ENCODE data around the gene PWWP3B. TPM values are rescaled to one million over a fixed set of nuclear protein-coding genes. Genes with fewer than 3 reads are reported as not detected.

The PWWP3B gene
- total and polyA plus RNA-seq, 10 of the 15 experiments (the other 5 are each of a cell fraction or from before 2014, with no cell fraction given), result 0.03 TPM; not detected in 9

DNA sequence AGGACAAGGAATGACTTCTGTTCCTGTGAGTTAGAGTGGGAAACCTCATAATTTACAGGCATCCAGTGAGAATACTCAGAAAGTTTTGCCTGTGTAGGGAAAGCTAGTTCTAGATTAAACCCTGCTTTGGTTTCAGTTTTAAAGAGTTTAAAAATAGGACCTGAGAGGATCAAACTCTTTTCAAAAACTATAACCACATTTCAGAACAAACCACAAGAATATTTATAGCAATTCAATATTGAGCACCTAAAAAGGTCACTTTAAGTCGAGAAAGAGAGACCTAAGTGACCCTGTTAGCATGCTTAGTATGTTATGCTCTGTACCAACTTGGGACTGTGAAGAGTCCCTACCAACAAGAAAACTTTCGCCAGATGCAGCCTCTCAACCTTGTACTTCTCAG, 17.4 kb upstream of the PWWP3B start:
- SMC1A ChIA-PET (ENCODE audit: uncharacterized antibody, unreplicated experiment), result no interaction called here
- POLR2A ChIA-PET, result no interaction called here
- Histone ChIP-seq H3K27me3 (replicated peaks in 1 of 2; ENCODE audit: control insufficient read depth in 2 of 2, insufficient read depth in 2 of 2, low read length in 1 of 2) (no peaks in the 10 kb centered on the region), H3K79me2 (ENCODE audit: control insufficient read depth, insufficient read depth, low read length) (no peaks in the 10 kb centered on the region), H3K4me2 (ENCODE audit: control insufficient read depth, insufficient read depth) (0 out of 2 replicates have a peak overlapping the region, but pooled peaks have one; percentile 25), H3K4me3 (no peak overlapping the region), H3K9ac (ENCODE audit: control insufficient read depth, insufficient read depth, low read length) (no peak overlapping the region), H3K9me3 (replicated peaks; ENCODE audit: control insufficient read depth, insufficient read depth, low read length) (no peaks in the 10 kb centered on the region), H2AFZ (ENCODE audit: control insufficient read depth, low read depth, low read length) (no peak overlapping the region), H4K20me1 (ENCODE audit: control insufficient read depth, insufficient read depth) (no peaks in the 10 kb centered on the region), H3K27ac (ENCODE audit: control insufficient read depth, insufficient read depth) (no peak overlapping the region), H3K4me1 (ENCODE audit: control insufficient read depth, insufficient read depth, low read length) (no peaks in the 10 kb centered on the region), H3K36me3 (ENCODE audit: control insufficient read depth in 2 of 2, insufficient read depth in 2 of 2, low read length in 1 of 2) (no peaks in the 10 kb centered on the region)
- WGBS (ENCODE audit: insufficient coverage, insufficient replicate concordance, low lambda C conversion rate, missing lambda C conversion rate), result 31% methylated on average over 2 of the region's 2 CpGs
- RAD21 ChIA-PET (ENCODE audit: unreplicated experiment), result no interaction called here
- intact Hi-C loops (cut with micrococcal nuclease; ENCODE audit: unreplicated experiment), result no loop called here
- CTCF ChIA-PET, result no interaction called here
- TF ChIP-seq, protein P1, sequence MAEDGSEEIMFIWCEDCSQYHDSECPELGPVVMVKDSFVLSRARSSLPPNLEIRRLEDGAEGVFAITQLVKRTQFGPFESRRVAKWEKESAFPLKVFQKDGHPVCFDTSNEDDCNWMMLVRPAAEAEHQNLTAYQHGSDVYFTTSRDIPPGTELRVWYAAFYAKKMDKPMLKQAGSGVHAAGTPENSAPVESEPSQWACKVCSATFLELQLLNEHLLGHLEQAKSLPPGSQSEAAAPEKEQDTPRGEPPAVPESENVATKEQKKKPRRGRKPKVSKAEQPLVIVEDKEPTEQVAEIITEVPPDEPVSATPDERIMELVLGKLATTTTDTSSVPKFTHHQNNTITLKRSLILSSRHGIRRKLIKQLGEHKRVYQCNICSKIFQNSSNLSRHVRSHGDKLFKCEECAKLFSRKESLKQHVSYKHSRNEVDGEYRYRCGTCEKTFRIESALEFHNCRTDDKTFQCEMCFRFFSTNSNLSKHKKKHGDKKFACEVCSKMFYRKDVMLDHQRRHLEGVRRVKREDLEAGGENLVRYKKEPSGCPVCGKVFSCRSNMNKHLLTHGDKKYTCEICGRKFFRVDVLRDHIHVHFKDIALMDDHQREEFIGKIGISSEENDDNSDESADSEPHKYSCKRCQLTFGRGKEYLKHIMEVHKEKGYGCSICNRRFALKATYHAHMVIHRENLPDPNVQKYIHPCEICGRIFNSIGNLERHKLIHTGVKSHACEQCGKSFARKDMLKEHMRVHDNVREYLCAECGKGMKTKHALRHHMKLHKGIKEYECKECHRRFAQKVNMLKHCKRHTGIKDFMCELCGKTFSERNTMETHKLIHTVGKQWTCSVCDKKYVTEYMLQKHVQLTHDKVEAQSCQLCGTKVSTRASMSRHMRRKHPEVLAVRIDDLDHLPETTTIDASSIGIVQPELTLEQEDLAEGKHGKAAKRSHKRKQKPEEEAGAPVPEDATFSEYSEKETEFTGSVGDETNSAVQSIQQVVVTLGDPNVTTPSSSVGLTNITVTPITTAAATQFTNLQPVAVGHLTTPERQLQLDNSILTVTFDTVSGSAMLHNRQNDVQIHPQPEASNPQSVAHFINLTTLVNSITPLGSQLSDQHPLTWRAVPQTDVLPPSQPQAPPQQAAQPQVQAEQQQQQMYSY (CRISPR knock-in tag; IDR thresholded peaks at IDR 0.05), result no peak
- TF ChIP-seq SIX5 (IDR thresholded peaks at IDR 0.05; ENCODE audit: low read depth, low read length, severe bottlenecking), result no peak
- no peak for FAIRE-seq
- BruUV-seq (replicated peaks), result no TSS peak
- in situ Hi-C loops (cut with MboI), result no loop called here
- no peak for ATAC-seq
- no peak for DNase-seq (ENCODE audit: low read depth, low spot score)

DNA sequence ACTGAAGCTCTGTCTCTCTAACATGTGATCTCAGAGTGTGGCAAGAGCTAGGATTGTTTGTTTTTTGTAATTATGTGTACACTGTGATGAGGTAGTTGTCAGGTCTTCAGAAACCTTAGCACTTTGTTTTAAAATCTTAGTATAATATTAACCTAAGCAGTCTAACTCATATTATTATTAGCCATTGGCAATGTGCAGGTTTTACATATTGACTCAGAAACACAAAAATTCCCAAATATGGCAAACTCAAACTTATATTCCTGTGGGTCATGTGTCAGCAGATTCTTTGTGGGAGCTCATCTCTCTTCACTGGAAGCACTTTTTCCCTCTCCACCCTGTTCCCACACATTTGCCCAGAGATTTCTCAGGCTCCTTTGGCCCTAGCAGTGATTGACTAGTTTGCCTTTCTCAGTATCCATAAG, 8.2 kb upstream of the PWWP3B start:
- ChIA-PET SMC1A (ENCODE audit: uncharacterized antibody, unreplicated experiment) (no interaction called here), POLR2A (no interaction called here), RAD21 (ENCODE audit: unreplicated experiment) (interaction anchor here (0.6 kb wide), 1 partner anchor 13 kb away, joined by 3 read pairs; no protein-coding TSS in a partner anchor), CTCF (no interaction called here)
- Histone ChIP-seq H3K36me3 (ENCODE audit: control insufficient read depth in 2 of 2, insufficient read depth in 2 of 2, low read length in 1 of 2) (no peaks in the 10 kb centered on the region), H3K27ac (ENCODE audit: control insufficient read depth, insufficient read depth) (no peak overlapping the region), H3K27me3 (replicated peaks in 1 of 2; ENCODE audit: control insufficient read depth in 2 of 2, insufficient read depth in 2 of 2, low read length in 1 of 2) (no peaks in the 10 kb centered on the region), H3K79me2 (ENCODE audit: control insufficient read depth, insufficient read depth, low read length) (no peaks in the 10 kb centered on the region), H2AFZ (ENCODE audit: control insufficient read depth, low read depth, low read length) (no peak overlapping the region), H3K4me2 (ENCODE audit: control insufficient read depth, insufficient read depth) (no peak overlapping the region), H4K20me1 (ENCODE audit: control insufficient read depth, insufficient read depth) (no peaks in the 10 kb centered on the region), H3K9me3 (replicated peaks; ENCODE audit: control insufficient read depth, insufficient read depth, low read length) (no peaks in the 10 kb centered on the region), H3K4me3 (no peak overlapping the region), H3K9ac (ENCODE audit: control insufficient read depth, insufficient read depth, low read length) (no peak overlapping the region), H3K4me1 (ENCODE audit: control insufficient read depth, insufficient read depth, low read length) (no peaks in the 10 kb centered on the region)
- intact Hi-C loops (cut with micrococcal nuclease; ENCODE audit: unreplicated experiment) (no loop called here), in situ Hi-C loops (cut with MboI) (no loop called here)
- DNase-seq (ENCODE audit: low read depth, low spot score), result no peak
- no peak for ATAC-seq
- BruUV-seq (replicated peaks), result no TSS peak
- FAIRE-seq, result no peak
- no peak for TF ChIP-seq NFYB (IDR thresholded peaks at IDR 0.05; ENCODE audit: insufficient read depth, low read depth, low read length)
- no peak for TF ChIP-seq MTA2 (IDR thresholded peaks at IDR 0.05; ENCODE audit: low read depth)
- no peak for TF ChIP-seq SREBF1 (IDR thresholded peaks at IDR 0.05; ENCODE audit: low read length)
- TF ChIP-seq, protein P2, sequence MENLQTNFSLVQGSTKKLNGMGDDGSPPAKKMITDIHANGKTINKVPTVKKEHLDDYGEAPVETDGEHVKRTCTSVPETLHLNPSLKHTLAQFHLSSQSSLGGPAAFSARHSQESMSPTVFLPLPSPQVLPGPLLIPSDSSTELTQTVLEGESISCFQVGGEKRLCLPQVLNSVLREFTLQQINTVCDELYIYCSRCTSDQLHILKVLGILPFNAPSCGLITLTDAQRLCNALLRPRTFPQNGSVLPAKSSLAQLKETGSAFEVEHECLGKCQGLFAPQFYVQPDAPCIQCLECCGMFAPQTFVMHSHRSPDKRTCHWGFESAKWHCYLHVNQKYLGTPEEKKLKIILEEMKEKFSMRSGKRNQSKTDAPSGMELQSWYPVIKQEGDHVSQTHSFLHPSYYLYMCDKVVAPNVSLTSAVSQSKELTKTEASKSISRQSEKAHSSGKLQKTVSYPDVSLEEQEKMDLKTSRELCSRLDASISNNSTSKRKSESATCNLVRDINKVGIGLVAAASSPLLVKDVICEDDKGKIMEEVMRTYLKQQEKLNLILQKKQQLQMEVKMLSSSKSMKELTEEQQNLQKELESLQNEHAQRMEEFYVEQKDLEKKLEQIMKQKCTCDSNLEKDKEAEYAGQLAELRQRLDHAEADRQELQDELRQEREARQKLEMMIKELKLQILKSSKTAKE (IDR thresholded peaks at IDR 0.05; ENCODE audit: low read depth, poor library complexity, severe bottlenecking), result no peak
- TF ChIP-seq BRCA1 (IDR thresholded peaks at IDR 0.05; ENCODE audit: low read depth, low read length), result no peak
- TF ChIP-seq, protein P3, sequence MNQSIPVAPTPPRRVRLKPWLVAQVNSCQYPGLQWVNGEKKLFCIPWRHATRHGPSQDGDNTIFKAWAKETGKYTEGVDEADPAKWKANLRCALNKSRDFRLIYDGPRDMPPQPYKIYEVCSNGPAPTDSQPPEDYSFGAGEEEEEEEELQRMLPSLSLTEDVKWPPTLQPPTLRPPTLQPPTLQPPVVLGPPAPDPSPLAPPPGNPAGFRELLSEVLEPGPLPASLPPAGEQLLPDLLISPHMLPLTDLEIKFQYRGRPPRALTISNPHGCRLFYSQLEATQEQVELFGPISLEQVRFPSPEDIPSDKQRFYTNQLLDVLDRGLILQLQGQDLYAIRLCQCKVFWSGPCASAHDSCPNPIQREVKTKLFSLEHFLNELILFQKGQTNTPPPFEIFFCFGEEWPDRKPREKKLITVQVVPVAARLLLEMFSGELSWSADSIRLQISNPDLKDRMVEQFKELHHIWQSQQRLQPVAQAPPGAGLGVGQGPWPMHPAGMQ (IDR thresholded peaks at IDR 0.05; ENCODE audit: borderline replicate concordance), result no peak
- TF ChIP-seq EZH2 (IDR thresholded peaks at IDR 0.05; ENCODE audit: borderline replicate concordance, control insufficient read depth, low read depth, low read length), result no peak
- TF ChIP-seq POLR2AphosphoS2 (IDR thresholded peaks at IDR 0.05; ENCODE audit: low read depth, low read length), result no peak
- TF ChIP-seq PAX5 (IDR thresholded peaks at IDR 0.05; ENCODE audit: borderline replicate concordance, low read depth, low read length), result no peak
